Epithelial cell of esophagus (primary cell): Measurements from ENCODE around the gene YJEFN3.

Experiments used
- DNase-seq: peaks from one replicate; pipeline ENCODE4 v3.0.0; 2010; ENCODE audit warnings: low read depth
- H3K4me3 ChIP-seq: 2 replicates; pipeline ENCODE4 v1.5.1; 2011; ENCODE audit warnings: mild to moderate bottlenecking, low read length, control low read depth
- TF ChIP-seq, protein P1 (sequence below): IDR thresholded peaks from 2 replicates; pipeline ENCODE4 v1.5.1; 2011; ENCODE audit warnings: low read depth, mild to moderate bottlenecking, low read length, control low read depth, inconsistent platforms; ENCODE audit not compliant: insufficient read depth; ENCODE audit errors: missing control alignments

YJEFN3 gene

DNA sequence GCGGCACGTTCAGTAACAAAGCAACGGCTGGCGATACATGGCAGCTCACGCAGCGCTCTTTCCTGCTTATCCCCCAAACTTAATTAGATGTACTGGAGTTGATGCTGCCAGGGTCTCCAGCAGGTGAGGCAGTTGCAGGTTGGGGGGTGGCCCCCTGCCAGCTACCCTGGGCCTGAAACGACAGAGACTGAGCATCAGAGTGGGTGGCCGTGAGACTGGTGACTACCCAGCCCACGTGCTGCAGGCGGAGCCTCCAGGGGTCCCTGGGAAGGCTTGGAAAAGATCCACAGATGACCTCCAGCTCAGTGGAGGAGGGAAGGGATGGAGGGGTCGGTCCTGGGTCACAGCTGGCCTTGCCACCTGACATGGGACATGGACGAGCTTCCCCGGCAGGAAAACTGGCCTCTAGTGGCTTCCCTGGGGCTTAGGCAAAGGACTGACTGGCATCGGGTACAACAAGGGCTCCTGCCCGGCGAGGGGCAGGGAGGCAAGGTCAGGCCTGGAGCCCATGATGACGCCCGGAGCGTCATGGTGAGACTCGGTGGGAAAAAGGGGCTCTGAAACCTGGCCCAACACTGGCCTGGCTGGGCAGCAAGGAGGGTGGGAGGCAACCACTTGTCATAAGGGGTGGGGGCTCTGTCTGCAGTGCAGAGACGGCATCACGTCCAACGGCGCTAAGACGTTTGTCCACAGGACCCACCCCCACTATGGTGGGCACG, 33.4 kb downstream of the YJEFN3 start:
- TF ChIP-seq, protein P1, sequence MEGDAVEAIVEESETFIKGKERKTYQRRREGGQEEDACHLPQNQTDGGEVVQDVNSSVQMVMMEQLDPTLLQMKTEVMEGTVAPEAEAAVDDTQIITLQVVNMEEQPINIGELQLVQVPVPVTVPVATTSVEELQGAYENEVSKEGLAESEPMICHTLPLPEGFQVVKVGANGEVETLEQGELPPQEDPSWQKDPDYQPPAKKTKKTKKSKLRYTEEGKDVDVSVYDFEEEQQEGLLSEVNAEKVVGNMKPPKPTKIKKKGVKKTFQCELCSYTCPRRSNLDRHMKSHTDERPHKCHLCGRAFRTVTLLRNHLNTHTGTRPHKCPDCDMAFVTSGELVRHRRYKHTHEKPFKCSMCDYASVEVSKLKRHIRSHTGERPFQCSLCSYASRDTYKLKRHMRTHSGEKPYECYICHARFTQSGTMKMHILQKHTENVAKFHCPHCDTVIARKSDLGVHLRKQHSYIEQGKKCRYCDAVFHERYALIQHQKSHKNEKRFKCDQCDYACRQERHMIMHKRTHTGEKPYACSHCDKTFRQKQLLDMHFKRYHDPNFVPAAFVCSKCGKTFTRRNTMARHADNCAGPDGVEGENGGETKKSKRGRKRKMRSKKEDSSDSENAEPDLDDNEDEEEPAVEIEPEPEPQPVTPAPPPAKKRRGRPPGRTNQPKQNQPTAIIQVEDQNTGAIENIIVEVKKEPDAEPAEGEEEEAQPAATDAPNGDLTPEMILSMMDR = no peak
- H3K4me3 ChIP-seq = no peak overlapping the region
- no peak for DNase-seq

DNA sequence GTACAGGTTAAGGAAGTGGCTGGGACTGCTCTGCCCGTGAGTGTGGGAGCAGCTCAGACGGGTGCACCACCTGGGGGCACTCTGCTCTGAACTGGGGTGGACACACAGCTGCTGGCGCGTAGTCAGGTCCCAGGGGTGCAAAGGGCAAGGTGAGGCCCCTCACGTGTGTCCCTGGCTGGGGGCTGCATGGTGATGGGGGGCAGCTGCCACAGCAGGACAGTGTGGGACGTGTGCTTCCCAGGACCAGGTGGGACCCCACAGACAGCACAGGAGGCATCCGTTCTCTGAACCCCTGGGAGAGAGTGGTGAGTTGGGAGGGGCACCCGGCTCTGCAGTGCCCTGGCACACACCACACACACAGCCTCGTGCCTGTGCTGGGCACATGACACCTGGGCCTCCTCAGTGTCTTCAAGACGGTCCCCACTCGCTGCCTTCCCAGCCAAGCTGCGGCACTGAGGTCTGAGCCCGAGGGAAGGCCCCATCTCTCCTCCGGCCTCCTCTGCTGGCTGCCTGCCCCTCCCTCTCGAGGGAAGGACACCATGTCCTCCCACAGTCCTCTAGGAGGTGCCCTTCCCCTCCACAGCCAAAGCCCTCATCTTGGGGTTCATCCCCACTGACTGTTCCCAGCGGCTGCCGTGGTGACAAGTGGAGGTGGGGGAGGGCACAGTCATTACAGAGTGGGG, 34.1 kb downstream of the YJEFN3 start:
- TF ChIP-seq, protein P1 = no peak
- no peak overlapping the region for H3K4me3 ChIP-seq
- no peak for DNase-seq

DNA sequence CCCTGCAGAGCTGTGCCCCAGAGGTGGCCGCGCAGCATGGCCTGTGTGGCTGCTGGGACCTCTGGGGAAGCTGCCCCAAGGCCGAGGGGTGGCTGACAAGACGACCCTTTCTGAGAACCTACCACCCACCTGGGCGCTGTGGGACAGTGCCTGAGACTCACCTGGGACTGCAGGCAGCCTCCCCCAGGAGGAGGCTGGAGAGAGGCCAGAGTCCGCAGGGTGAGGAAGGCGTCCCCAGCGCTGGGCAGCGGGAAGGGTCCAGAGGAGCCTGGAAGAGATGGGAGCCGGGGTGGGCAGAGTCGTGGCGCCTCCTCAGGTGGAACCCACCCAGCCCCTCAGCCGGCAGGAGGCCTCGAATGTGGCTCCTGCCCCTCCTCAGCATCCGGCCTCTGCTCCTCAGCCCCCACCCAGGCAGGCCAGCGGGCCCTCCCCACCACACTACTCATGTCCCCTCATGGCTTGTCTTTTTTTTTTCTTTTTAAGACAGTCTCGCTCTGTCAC, 34.7 kb downstream of the YJEFN3 start:
- no peak for DNase-seq
- H3K4me3 ChIP-seq = no peak overlapping the region
- TF ChIP-seq, protein P1 = no peak

GRCh38 chr19:19566306-19566705, 37.6 kb downstream of the YJEFN3 start:
- DNase-seq = no peak
- TF ChIP-seq, protein P1 = no peak

DNA sequence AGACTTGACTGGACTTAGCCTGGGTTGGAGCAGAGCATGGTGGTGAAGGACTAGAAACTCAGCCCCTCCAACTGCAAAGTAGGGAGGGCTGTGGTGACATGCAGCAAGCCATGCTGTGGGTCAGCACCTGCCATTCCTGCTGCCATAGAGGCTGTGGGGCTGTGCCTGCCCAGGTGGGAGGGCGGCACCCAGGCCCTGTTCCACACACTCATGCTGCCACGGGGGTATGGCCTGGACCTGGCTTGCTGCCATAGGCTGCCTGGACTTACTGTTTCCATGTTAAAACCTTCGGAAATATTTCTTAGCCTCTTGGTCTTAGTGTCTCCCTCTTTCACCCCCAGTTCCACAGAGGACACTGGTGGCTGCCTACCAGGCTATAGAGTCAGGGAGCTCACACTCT, 38.7 kb downstream of the YJEFN3 start:
- TF ChIP-seq, protein P1 = no peak
- no peak for DNase-seq
- no peak overlapping the region for H3K4me3 ChIP-seq

More at GRCh38 chr19:19566306-19566705, 37.6 kb downstream of the YJEFN3 start:
- no peak overlapping the region for H3K4me3 ChIP-seq

GRCh38 chr19:19568802-19569756, 40.4 kb downstream of the YJEFN3 start:
- no peak overlapping the region for H3K4me3 ChIP-seq
- DNase-seq = peak; percentile 25
- TF ChIP-seq, protein P1 = no peak
